Putamen (tissue), 1 donor: Measurements from ENCODE around the gene CEMP1.

Experiments used
- DNase-seq: peaks from one replicate; pipeline ENCODE4 v3.0.0-alpha.2; 2016; ENCODE audit warnings: low spot score

The CEMP1 gene

GRCh38 chr16:2518823-2519710, 12.1 kb downstream of the CEMP1 start:
- no peak for DNase-seq

GRCh38 chr16:2517954-2518605, 13.1 kb downstream of the CEMP1 start:
- DNase-seq, result no peak

DNA sequence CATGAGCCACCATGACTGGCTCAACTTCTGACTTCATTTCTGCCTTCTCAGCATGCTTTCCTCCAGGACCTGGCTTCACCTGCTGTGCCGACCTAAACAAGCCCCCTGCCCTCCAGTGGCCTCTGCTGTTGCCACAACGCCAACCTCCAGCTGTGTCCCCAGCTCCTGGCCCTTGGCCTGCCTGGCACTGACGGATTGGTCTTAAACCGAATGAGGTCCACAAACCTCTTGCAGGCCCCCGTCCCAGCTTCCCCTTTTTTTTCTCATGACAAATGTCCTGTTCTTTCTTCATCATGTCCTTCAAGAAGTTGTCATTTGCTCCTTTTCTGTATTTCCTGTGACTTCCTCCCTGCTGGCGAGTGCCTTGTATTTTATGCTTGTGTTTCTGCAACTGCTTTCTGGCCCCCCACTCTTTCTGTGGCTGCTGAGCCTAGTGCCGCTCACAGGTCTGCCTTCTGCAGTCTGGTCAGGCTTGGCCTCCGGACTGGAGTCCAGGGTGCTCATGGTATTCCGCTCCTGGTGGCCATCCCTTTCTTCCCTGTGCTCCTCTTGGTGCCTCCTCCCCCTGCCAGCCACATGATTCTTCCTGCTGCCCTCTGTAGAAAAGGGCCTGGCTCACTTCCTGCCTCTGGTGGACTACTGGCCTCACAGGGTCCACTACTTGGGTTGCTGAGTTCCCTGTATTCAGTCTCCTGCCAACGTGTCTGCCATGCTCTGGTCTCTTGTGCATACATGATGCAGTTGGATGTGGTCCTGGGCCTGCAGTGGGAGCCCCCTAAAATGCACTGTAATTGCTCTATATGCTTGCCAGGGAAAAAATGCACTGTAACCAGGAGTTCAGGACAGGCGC, 14.6 kb downstream of the CEMP1 start:
- DNase-seq, result no peak

DNA sequence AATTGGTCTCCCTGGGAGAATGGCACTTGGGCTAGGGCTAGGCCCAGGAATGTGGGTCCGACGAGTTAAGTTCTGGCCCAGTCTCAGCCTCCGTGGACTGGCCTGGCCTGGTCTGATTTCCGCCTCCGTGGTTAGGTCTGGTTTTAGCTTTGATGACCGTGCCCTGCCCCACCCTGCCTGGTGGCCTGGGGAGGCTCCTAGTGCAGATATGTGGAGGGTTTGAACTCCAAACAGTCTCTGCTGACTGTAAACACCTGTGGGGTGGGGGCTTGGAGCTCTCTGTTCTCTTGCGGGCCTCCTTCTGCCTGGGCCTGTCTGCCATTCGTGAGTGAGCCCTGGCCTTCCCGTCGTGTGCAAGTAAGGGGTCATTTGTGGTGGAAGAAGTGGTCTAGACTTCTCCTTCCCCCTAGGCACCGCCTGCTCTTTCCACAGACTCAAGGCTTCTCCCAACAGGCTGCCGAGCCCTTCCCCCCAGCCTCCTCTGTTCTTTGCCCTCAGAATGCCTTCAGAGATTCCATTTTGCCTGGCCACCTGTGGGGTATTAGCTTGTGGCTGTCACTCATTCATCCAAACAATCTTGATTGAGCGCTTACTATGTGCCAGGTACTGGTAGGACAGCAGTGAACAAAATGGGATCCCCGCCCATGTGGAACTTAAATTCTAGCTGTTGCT, 15.9 kb downstream of the CEMP1 start:
- no peak for DNase-seq

DNA sequence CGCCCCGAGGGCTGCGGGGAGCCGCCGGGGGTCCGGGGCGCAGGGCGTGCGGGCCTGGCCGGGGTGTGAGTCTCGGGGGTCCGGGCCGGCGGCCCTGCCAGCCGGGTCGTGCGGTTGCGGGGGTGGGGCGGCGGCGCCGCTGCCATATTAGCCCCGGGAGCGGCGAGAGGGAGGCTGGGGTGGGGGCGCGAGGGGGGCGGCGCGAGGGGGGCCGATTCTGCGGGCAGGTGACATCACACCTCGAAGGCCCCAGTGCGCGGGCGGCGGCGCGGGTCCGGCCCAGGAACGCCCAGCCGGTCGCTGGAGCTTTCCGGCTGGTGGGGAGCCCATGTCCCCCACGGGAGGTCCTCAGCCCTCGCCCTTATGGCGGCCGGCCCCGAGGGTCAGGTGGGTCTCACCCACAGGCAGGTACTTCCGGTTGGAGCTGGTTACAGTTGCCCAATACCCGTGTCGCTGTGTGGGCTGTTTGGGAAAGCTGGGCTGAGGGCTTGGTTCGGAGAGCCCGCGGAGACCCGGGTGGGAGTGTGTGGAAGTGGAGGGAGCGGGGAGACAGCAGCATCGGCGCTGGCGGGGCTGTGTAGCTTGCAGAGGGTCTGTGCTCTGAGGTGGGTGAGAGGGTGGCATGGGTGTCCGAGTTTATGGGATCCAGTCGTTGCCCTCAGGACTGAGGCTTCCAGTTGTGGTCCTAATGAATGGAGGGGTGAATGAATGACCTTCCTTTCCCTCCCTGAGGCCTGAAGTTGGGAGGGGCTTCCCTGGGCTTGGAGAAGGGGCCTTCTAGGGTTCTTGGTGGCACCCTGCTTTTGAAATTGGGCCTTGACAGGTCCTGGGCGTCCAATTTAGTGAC, 16.7 kb downstream of the CEMP1 start:
- no peak for DNase-seq

DNA sequence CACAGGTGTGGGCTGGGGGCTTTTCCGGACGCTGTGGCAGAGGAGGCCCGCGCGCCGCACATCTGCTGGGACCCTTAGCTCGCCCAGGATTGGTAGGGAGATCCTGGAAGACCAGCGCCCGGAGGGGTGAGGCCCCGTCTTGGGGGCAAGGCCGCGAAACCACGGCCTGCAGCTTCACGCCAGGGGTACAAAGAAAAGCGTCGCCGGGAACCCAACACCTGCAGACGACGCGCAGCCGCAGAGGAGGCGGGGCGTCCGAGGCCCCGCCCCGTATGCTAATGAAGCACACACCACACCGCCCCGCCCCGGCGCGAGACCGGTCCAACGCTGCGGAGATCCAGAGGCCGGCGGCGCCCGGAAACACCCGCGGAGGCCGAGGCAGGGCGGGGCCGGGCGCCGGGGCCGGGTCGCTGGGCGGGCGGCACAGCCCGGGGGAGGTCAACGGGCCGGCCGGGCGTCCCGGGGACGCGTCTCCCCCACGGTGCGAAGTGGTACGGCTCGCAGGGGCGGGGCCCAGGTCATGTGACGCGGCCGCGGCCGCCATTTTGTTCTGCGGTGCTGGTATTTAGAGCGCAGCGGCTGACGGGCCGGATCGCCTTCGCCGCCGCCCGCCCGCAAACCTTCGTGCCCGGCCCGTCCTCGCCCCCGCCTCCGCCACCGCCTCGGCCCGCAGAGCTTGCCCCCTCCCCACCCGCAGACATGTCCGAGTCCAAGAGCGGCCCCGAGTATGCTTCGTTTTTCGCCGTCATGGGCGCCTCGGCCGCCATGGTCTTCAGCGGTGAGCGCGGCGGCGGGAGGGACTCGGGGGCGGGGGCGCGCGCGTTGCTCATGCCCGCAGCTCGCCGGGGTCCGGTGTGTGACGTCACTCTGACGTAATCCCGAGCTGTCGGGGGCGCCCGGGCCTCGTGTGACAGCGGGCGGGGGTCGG, 17.5 kb downstream of the CEMP1 start, which contains the start of gene ATP6V0C:
Gene ATP6V0C (plus strand): TSS at position 548 of the 928 bp plus-strand sequence. CDS start 152 bp downstream, at position 700.
- DNase-seq, result peak; percentile 91

DNA sequence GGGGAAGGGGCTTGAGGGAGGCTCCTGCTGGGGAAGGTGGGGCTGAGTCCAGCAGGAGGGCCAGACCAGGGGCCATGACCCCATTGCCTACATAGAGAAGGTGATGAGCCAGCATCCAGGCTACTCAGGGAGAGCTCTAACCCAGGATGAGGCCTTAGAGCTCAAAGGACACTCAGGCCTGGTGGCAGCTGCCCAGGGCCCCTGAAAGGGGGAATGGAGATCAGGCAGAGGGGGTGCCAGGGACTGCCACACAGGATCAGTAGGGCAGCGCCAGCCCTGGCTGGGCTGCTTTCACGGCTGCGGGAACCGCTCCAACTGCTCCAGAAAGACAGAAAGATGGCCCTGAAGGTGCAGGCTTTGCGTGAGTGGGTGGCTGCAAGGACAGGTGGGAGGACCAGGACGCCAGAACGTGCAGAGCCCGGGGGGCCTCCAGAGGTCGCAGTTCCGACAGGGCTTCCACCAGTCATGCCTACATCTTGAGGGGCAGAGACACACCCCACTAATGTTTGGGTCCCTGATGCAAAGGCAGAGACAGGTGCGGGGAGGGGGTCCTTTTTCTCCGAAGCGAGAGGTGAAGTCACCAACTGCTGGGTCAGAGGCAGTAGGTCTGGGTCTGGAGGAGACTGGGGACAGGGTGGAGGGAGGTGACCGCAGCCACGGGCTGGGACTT, 18.3 kb downstream of the CEMP1 start:
- DNase-seq, result no peak

- no peak for DNase-seq
These were observed 19.0 kb downstream of the CEMP1 start for GRCh38 chr16:2511996-2512734.

GRCh38 chr16:2511128-2511800, 19.9 kb downstream of the CEMP1 start:
- no peak for DNase-seq

DNA sequence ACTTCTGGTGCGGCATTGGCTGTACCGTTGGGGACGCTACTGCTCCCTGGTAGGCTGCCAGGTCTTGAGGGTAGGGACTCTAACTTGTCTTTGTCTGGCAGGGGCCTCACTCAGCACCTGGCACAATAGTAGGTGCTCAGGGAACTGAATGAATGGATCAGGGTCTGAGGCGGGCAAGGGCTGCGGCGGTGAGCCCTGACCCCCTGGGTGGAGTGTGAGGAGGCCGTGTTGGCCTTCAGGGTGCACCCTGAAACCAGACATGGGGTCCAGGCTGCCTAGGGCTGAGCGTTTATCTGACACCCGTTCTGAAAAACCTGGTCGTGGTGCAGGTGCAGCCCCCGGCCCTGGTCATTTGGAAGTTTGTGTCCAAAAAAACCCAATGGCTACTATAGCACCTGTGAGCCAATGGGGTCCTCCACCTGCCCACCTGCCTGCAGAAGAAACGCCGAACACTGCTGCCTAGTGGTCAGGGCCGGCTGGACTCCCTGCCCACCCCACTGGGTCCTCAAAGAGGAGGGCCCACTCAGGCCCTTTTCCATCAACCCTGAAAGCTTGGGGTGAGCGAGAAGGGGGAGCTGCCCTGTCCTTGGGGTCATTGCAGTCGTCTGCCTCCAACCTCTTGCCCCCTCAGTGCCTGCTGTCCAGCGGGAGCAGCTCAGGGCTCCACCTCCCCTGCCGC, 22.3 kb downstream of the CEMP1 start:
- DNase-seq, result no peak

GRCh38 chr16:2507665-2508064, 23.5 kb downstream of the CEMP1 start:
- DNase-seq, result no peak

DNA sequence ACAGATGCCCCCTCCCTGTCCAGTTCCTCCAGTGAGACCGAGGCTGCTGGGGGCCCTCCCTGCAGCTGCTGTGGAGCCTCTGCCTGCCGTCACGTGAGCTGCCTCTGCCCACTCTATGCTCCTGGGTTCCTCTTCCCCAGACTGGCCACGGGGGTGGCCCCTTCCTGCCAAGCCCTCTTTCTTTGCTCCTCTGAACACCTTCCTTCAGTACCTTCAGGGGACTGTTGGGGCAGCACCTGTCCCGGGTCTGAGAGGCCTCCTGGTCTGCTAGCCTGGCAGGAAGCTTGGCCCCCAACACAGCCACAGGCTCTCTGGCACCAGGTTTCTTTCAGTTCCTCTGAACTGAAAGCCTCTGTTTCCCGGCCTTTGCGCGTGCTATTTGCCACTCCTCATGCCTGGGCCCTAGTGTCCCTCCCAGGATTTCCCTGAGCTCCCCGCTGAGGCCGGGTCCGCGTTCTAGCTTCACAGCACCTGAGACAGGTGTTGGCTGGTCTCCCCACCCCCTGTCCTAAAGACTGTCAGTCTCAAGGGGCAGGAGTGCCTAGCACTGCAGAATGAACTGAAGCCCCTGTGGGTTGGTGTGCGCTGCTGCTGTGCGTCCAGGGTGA, 24.1 kb downstream of the CEMP1 start:
- no peak for DNase-seq

GRCh38 chr16:2505695-2506094, 25.5 kb downstream of the CEMP1 start:
- DNase-seq, result no peak

GRCh38 chr16:2501946-2502895, 29.0 kb downstream of the CEMP1 start:
- DNase-seq, result no peak

DNA sequence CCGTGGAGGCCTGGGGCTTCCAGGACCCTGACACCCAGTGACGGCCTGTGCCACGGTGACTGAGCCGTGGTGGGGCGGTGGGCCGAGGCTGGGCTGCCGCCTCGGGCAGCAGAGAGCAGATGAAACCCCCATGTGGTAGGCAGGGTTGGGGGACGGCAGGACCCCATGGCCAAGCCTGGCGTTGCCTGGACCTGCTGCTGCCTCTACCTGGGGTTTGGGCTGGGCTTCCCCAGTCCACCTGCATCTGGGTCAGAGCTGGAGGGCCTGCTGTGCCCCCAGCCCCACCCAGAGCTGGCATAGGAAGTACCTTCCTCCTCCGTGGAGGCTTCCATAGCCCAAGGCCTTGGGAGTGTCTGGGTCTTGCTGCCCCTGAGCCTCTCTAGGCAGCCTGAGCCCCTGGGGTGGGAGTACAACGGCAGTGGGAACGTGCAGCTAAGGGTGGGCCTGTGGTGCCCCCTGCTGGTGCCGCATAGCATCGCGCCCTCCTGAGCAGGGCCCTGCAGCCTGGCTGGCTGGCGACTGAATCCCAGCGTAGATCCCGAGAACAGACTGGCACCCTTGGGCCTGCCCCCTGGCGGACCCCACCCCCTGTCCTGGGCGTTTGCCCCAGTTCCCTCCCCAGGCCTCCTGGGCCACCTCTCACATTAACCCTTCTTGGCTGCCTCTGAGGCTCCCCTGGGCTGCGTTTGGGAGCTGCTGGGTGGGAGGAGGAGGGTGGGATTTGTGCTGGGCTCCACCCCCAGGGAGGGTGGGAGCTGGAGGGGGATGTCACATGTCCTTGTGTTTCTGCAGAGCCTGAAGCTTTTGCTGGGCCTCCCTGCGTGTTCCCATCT, 30.1 kb downstream of the CEMP1 start:
- DNase-seq, result peak; percentile 91
